Measurements from ENCODE around the gene FARP2.
A peak's percentile ranks its signal among the peaks of the same experiment; 100 is the strongest.
"Not testable (repeated sequence)": the region's sequence is repeated elsewhere in the genome, so short reads cannot be mapped to it uniquely, and the experiment has no call there.

The FARP2 gene

DNA sequence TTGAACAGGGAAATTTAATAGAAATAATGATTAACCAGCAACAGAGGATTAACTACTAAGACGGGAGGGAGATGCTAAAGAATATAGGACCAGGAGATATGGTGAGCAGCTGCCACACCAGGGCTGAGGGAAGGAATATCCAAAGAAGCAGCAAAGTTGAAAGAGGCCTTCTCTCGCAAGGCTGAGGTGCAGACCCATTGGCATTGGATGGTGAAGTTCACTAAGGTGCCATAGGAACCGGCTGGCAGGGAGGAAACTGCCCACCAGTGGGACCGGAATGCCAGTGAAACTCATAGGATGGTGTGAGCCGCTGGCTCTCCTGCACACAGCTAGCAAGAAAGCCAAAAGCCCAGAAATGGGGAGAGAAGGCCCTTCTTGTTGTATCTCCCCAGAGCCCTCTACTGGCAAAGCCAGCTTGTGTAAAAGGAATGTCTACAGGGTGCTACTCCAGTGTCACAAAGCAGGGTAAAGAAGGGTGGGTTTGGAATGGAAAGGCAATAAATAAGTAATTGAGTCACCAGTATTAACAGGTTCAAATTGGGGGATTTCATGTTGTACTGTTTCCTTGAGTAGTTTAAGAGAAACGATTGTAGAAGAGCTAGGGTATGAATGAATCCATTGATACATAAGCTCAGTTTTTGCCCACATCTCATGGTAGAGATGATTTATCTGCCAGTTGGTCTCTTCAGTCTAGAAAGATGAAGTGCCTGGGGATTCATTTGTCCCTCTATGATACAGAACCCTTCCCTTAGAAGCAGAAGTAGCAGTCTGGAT is 36.0 kb downstream of the FARP2 start:
- H3K4me3 ChIP-seq (ENCODE audit: low read depth, low read length, poor library complexity, severe bottlenecking): no peak overlapping the region
- TF ChIP-seq, protein P1, sequence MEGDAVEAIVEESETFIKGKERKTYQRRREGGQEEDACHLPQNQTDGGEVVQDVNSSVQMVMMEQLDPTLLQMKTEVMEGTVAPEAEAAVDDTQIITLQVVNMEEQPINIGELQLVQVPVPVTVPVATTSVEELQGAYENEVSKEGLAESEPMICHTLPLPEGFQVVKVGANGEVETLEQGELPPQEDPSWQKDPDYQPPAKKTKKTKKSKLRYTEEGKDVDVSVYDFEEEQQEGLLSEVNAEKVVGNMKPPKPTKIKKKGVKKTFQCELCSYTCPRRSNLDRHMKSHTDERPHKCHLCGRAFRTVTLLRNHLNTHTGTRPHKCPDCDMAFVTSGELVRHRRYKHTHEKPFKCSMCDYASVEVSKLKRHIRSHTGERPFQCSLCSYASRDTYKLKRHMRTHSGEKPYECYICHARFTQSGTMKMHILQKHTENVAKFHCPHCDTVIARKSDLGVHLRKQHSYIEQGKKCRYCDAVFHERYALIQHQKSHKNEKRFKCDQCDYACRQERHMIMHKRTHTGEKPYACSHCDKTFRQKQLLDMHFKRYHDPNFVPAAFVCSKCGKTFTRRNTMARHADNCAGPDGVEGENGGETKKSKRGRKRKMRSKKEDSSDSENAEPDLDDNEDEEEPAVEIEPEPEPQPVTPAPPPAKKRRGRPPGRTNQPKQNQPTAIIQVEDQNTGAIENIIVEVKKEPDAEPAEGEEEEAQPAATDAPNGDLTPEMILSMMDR (IDR thresholded peaks at IDR 0.05; ENCODE audit: low read length): peak; percentile 63
- no peak for TF ChIP-seq EZH2 (IDR thresholded peaks at IDR 0.05; ENCODE audit: borderline replicate concordance, low read length)
- H2AFZ ChIP-seq (ENCODE audit: low read length): no peak overlapping the region
- H3K36me3 ChIP-seq (ENCODE audit: insufficient read depth, low read length): no peaks in the 10 kb centered on the region
- H3K27ac ChIP-seq (ENCODE audit: low read depth, low read length, poor library complexity, severe bottlenecking): no peak overlapping the region
- no peaks in the 10 kb centered on the region for H3K9me2 ChIP-seq (ENCODE audit: low read depth, low read length)
- no peaks in the 10 kb centered on the region for H3K9me3 ChIP-seq (ENCODE audit: low read length)
- no peaks in the 10 kb centered on the region for H3K79me2 ChIP-seq (ENCODE audit: insufficient read depth, low read length)
- H3K4me1 ChIP-seq (ENCODE audit: insufficient read depth, low read length, severe bottlenecking): no peaks in the 10 kb centered on the region
- H3K9ac ChIP-seq (ENCODE audit: low read length): no peak overlapping the region
- no peak overlapping the region for H3K4me2 ChIP-seq (ENCODE audit: low read length)
- no peaks in the 10 kb centered on the region for H3F3A ChIP-seq (ENCODE audit: insufficient read depth, low read length)
- H4K20me1 ChIP-seq (ENCODE audit: insufficient read depth, low read length): no peaks in the 10 kb centered on the region
- H3K27me3 ChIP-seq (ENCODE audit: insufficient read depth, low read length): no peaks in the 10 kb centered on the region

DNA sequence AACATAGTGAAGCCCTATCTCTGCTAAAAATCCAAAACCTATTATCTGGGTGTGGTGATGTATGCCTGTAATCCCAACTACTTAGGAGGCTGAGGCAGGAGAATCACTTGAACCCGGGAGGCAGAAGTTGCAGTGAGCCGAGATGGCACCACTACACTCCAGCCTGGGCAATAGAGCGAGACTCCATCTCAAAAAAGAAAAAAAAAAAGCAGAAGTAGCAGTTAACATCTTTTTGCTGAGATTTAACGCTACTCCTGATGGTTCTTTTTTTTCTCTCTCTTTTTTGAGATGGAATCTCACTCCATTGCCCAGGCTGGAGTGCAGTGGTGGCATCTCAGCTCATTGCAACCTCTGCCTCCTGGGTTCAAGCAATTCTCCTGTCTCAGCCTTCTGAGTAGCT is 36.7 kb downstream of the FARP2 start:
- not testable (repeated sequence) for H3K27ac ChIP-seq (ENCODE audit: low read depth, low read length, poor library complexity, severe bottlenecking); H3K4me2 ChIP-seq (ENCODE audit: low read length); H3K4me3 ChIP-seq (ENCODE audit: low read depth, low read length, poor library complexity, severe bottlenecking)

DNA sequence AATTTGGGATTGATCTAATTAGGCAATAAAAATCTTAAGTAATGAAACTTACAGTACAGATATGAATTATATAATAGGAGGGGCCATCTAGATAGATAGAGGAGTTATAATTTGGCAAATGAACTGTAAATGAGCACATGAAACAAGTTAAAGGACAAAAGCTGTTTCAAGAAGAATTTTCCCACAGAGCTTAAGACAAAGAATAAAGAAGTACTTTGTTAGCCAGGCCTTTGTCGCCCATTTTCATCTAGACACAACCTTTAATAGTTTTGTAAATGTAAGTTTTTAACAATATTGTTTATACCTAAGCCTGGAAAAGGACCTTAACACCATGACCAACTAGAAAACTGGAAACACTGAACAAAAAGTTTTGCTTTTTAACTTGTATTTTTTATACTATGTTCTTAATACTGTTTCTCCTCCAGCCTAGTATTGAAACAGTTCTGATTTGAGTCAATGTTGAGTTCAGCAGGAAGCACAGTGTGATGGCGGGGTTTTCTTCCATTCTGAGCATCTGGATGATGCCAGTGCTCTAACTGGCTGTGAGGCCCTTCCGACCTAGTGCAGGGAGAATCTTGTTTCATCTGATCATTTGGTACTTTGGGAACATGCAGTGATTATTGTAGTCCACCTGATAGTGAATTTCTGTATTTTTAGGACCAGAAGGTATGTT is 37.6 kb downstream of the FARP2 start:
- H3K9ac ChIP-seq (ENCODE audit: low read length): no peak overlapping the region
- no peaks in the 10 kb centered on the region for H3K27me3 ChIP-seq (ENCODE audit: insufficient read depth, low read length)
- H4K20me1 ChIP-seq (ENCODE audit: insufficient read depth, low read length): no peaks in the 10 kb centered on the region
- H2AFZ ChIP-seq (ENCODE audit: low read length): no peak overlapping the region
- no peak overlapping the region for H3K27ac ChIP-seq (ENCODE audit: low read depth, low read length, poor library complexity, severe bottlenecking)
- H3K36me3 ChIP-seq (ENCODE audit: insufficient read depth, low read length): no peaks in the 10 kb centered on the region
- no peak overlapping the region for H3K4me2 ChIP-seq (ENCODE audit: low read length)
- H3F3A ChIP-seq (ENCODE audit: insufficient read depth, low read length): no peaks in the 10 kb centered on the region
- no peaks in the 10 kb centered on the region for H3K9me3 ChIP-seq (ENCODE audit: low read length)
- H3K79me2 ChIP-seq (ENCODE audit: insufficient read depth, low read length): no peaks in the 10 kb centered on the region
- no peak for TF ChIP-seq EZH2 (IDR thresholded peaks at IDR 0.05; ENCODE audit: borderline replicate concordance, low read length)
- TF ChIP-seq, protein P1 (IDR thresholded peaks at IDR 0.05; ENCODE audit: low read length): no peak
- H3K4me3 ChIP-seq (ENCODE audit: low read depth, low read length, poor library complexity, severe bottlenecking): no peak overlapping the region
- H3K4me1 ChIP-seq (ENCODE audit: insufficient read depth, low read length, severe bottlenecking): no peaks in the 10 kb centered on the region
- H3K9me2 ChIP-seq (ENCODE audit: low read depth, low read length): no peaks in the 10 kb centered on the region

More for the DNA sequence above, 36.7 kb downstream of the FARP2 start:
- not testable (repeated sequence) for H2AFZ ChIP-seq (ENCODE audit: low read length); H3K9me3 ChIP-seq (ENCODE audit: low read length); H4K20me1 ChIP-seq (ENCODE audit: insufficient read depth, low read length); H3K79me2 ChIP-seq (ENCODE audit: insufficient read depth, low read length); H3K36me3 ChIP-seq (ENCODE audit: insufficient read depth, low read length); H3K9me2 ChIP-seq (ENCODE audit: low read depth, low read length); H3K27me3 ChIP-seq (ENCODE audit: insufficient read depth, low read length); H3F3A ChIP-seq (ENCODE audit: insufficient read depth, low read length); H3K9ac ChIP-seq (ENCODE audit: low read length); H3K4me1 ChIP-seq (ENCODE audit: insufficient read depth, low read length, severe bottlenecking)

DNA sequence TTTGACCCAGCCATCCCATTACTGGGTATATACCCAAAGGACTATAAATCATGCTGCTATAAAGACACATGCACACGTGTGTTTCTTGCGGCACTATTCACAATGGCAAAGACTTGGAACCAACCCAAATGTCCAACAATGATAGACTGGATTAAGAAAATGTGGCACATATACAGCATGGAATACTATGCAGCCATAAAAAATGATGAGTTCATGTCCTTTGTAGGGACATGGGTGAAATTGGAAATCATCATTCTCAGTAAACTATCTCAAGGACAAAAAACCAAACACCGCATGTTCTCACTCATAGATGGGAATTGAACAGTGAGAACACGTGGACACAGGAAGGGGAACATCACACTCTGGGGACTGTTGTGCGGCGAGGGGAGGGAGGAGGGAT is 40.7 kb downstream of the FARP2 start:
- not testable (repeated sequence) for H2AFZ ChIP-seq (ENCODE audit: low read length); H3K4me1 ChIP-seq (ENCODE audit: insufficient read depth, low read length, severe bottlenecking); H3F3A ChIP-seq (ENCODE audit: insufficient read depth, low read length); H3K9ac ChIP-seq (ENCODE audit: low read length); H3K36me3 ChIP-seq (ENCODE audit: insufficient read depth, low read length); H3K4me2 ChIP-seq (ENCODE audit: low read length); H3K9me2 ChIP-seq (ENCODE audit: low read depth, low read length); H3K79me2 ChIP-seq (ENCODE audit: insufficient read depth, low read length); H4K20me1 ChIP-seq (ENCODE audit: insufficient read depth, low read length); H3K4me3 ChIP-seq (ENCODE audit: low read depth, low read length, poor library complexity, severe bottlenecking); H3K9me3 ChIP-seq (ENCODE audit: low read length); H3K27me3 ChIP-seq (ENCODE audit: insufficient read depth, low read length); H3K27ac ChIP-seq (ENCODE audit: low read depth, low read length, poor library complexity, severe bottlenecking)
